ENCODE results near the gene GRM8.
"Not testable (repeated sequence)": the region's sequence is repeated elsewhere in the genome, so short reads cannot be mapped to it uniquely, and the experiment has no call there.

Gene GRM8

GRCh38 chr7:126948664-126949063, 304.1 kb downstream of the GRM8 start:
- DNase-seq (ENCODE audit: insufficient read length, low spot score) = no peak
- FAIRE-seq = no peak

- no peak for DNase-seq (ENCODE audit: insufficient read length, low spot score)
- FAIRE-seq = no peak
Observed at GRCh38 chr7:126940723-126941307, 311.9 kb downstream of the GRM8 start.

- DNase-seq (ENCODE audit: insufficient read length, low spot score) = no peak
- no peak for FAIRE-seq
Observed at GRCh38 chr7:126937171-126937570, 315.6 kb downstream of the GRM8 start.

- no peak for DNase-seq (ENCODE audit: insufficient read length, low spot score)
- FAIRE-seq = no peak
Observed at GRCh38 chr7:126931581-126931980, 321.2 kb downstream of the GRM8 start.

- DNase-seq (ENCODE audit: insufficient read length, low spot score) (no peak), FAIRE-seq (no peak)
Observed at GRCh38 chr7:126930166-126930565, 322.6 kb downstream of the GRM8 start.

- DNase-seq (ENCODE audit: insufficient read length, low spot score) = no peak
- no peak for FAIRE-seq
Observed at GRCh38 chr7:126924477-126924876, 328.3 kb downstream of the GRM8 start.

GRCh38 chr7:126911627-126912026, 341.1 kb downstream of the GRM8 start:
- FAIRE-seq; DNase-seq (ENCODE audit: insufficient read length, low spot score): not testable (repeated sequence)

GRCh38 chr7:126908564-126908963, 344.2 kb downstream of the GRM8 start:
- not testable (repeated sequence) for FAIRE-seq; DNase-seq (ENCODE audit: insufficient read length, low spot score)

- FAIRE-seq; DNase-seq (ENCODE audit: insufficient read length, low spot score): not testable (repeated sequence)
Observed at GRCh38 chr7:126907657-126908056, 345.1 kb downstream of the GRM8 start.

GRCh38 chr7:126905255-126905654, 347.5 kb downstream of the GRM8 start:
- DNase-seq (ENCODE audit: insufficient read length, low spot score); FAIRE-seq: not testable (repeated sequence)

- DNase-seq (ENCODE audit: insufficient read length, low spot score); FAIRE-seq: not testable (repeated sequence)
Observed at GRCh38 chr7:126901041-126901765, 351.5 kb downstream of the GRM8 start.

GRCh38 chr7:126887980-126888379, 364.8 kb downstream of the GRM8 start:
- not testable (repeated sequence) for FAIRE-seq; DNase-seq (ENCODE audit: insufficient read length, low spot score)

GRCh38 chr7:126887560-126887959, 365.2 kb downstream of the GRM8 start:
- DNase-seq (ENCODE audit: insufficient read length, low spot score); FAIRE-seq: not testable (repeated sequence)

- DNase-seq (ENCODE audit: insufficient read length, low spot score); FAIRE-seq: not testable (repeated sequence)
Observed at GRCh38 chr7:126882730-126883129, 370.0 kb downstream of the GRM8 start.

GRCh38 chr7:126881908-126882307, 370.8 kb downstream of the GRM8 start:
- not testable (repeated sequence) for FAIRE-seq

GRCh38 chr7:126881315-126881714, 371.4 kb downstream of the GRM8 start:
- FAIRE-seq = no peak
- no peak for DNase-seq (ENCODE audit: insufficient read length, low spot score)

More at GRCh38 chr7:126881908-126882307, 370.8 kb downstream of the GRM8 start:
- not testable (repeated sequence) for DNase-seq (ENCODE audit: insufficient read length, low spot score)

GRCh38 chr7:126876536-126876935, 376.2 kb downstream of the GRM8 start:
- not testable (repeated sequence) for DNase-seq (ENCODE audit: insufficient read length, low spot score); FAIRE-seq

GRCh38 chr7:126856691-126857291, 395.9 kb downstream of the GRM8 start:
- FAIRE-seq (no peak), DNase-seq (ENCODE audit: insufficient read length, low spot score) (peak; percentile 1)

- FAIRE-seq (no peak), DNase-seq (ENCODE audit: insufficient read length, low spot score) (no peak)
Observed at GRCh38 chr7:126845331-126845730, 407.4 kb downstream of the GRM8 start.

GRCh38 chr7:126843883-126844282, 408.9 kb downstream of the GRM8 start:
- no peak for FAIRE-seq

GRCh38 chr7:126843336-126843735, 409.4 kb downstream of the GRM8 start:
- DNase-seq (ENCODE audit: insufficient read length, low spot score) = no peak
- FAIRE-seq = no peak

More at GRCh38 chr7:126843883-126844282, 408.9 kb downstream of the GRM8 start:
- DNase-seq (ENCODE audit: insufficient read length, low spot score) = no peak
